ENCODE measurements around the gene DSCAML1. TPM values are rescaled to one million over a fixed set of nuclear protein-coding genes. Genes with fewer than 3 reads are reported as not detected.
"Not testable (repeated sequence)": the region's sequence is repeated elsewhere in the genome, so short reads cannot be mapped to it uniquely, and the experiment has no call there.

DSCAML1 gene
- total RNA-seq, 1 experiment from 2014 or later = not detected

GRCh38 chr11:117398618-117399017, 398.4 kb downstream of the DSCAML1 start:
- peaks cover 68% of the 10 kb centered on the region for H3K36me3 ChIP-seq
- not testable (repeated sequence) for H3K4me3 ChIP-seq, H3K9me3 ChIP-seq, H3K27me3 ChIP-seq, DNase-seq

- Histone ChIP-seq H3K4me3 (no peak overlapping the region), H3K36me3 (peaks cover 68% of the 10 kb centered on the region), H3K9me3 (no peaks in the 10 kb centered on the region; the same call in 1 of the 2 replicates), H3K27me3 (no peaks in the 10 kb centered on the region)
- DNase-seq = no peak
Observed at GRCh38 chr11:117396970-117397369, 400.0 kb downstream of the DSCAML1 start.

DNA sequence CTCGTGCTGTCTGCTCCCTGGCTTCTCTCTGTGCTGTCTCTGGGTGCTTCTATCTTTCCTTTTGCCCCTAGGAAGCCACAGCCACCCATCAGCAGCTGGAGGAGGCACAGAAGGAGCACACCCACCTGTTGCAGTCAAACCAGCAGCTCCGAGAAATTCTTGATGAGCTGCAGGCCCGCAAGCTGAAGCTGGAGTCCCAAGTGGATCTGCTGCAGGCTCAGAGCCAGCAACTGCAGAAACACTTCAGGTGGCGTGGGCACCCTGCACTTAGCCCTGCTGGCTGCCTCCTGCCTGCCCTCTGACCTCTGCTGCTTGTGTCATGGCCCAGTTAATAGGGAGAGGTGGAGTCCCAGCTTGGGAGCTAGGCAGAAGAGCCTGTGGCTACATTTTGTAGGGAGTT, 401.5 kb downstream of the DSCAML1 start:
- Histone ChIP-seq H3K4me3 (no peak overlapping the region), H3K36me3 (peaks cover 82% of the 10 kb centered on the region), H3K9me3 (no peaks in the 10 kb centered on the region; the same call in 1 of the 2 replicates), H3K27me3 (no peaks in the 10 kb centered on the region)
- DNase-seq = no peak

- Histone ChIP-seq H3K36me3 (peaks cover 81% of the 10 kb centered on the region), H3K27me3 (no peaks in the 10 kb centered on the region), H3K9me3 (no peaks in the 10 kb centered on the region; the same call in 1 of the 2 replicates), H3K4me3 (no peak overlapping the region)
- no peak for DNase-seq
Observed at GRCh38 chr11:117394221-117394925, 402.6 kb downstream of the DSCAML1 start.

DNA sequence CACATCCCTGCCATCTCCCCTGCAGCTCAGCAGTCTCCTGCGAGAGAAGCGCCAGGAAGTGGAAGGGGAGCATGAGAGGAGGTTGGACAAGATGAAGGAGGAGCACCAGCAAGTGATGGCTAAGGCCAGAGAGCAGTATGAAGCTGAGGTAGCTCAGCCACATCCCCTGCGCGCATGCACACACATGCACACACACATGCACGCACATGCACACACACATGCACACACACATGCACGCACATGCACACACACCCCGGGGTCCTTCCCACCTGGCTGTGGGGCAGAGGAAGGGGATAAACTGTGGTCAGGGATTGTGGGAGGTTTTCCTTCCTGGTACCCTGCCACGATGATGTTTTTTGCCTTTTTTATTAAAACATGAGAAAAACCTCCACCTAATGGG, 404.0 kb downstream of the DSCAML1 start:
- peaks cover 76% of the 10 kb centered on the region for H3K36me3 ChIP-seq
- H3K9me3 ChIP-seq = no peaks in the 10 kb centered on the region; the same call in 1 of the 2 replicates
- no peak overlapping the region for H3K4me3 ChIP-seq
- H3K27me3 ChIP-seq = no peaks in the 10 kb centered on the region
- DNase-seq = no peak

DNA sequence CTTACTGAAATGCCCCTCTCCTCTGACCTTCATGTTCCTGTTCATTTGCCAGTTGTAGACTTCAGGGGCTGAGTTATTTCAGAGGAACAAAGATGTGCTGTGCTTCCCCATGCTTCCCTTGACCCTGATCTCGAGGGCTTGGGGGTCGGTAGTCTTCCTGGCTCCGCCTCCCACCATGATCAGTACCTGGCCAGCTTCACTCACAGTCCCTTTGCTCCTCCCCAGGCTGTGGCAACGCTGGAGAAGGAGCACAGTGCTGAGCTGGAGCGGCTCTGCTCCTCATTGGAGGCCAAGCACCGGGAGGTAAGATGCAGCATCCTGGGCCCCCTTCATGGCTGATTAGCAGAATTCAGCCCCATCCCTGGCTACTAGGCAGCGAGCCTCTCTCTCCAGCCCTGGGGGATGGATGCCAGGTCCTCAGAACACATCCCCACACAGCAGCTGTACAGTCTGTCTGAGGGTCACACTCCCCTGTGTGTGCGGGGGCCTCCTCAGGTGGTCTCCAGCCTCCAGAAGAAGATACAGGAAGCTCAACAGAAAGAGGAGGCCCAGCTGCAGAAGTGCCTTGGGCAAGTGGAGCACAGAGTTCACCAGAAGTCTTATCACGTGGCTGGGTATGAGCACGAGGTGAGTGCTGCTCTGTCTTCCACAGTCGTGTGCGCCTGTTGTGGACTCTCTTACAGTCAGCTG, 404.9 kb downstream of the DSCAML1 start:
- no peak for DNase-seq
- peaks cover 70% of the 10 kb centered on the region for H3K36me3 ChIP-seq
- H3K9me3 ChIP-seq = no peaks in the 10 kb centered on the region
- no peaks in the 10 kb centered on the region for H3K27me3 ChIP-seq
- H3K4me3 ChIP-seq = no peak overlapping the region

- H3K9me3 ChIP-seq = no peaks in the 10 kb centered on the region
- H3K27me3 ChIP-seq = no peaks in the 10 kb centered on the region
- H3K4me3 ChIP-seq = no peak overlapping the region
- peaks cover 68% of the 10 kb centered on the region for H3K36me3 ChIP-seq
- DNase-seq = no peak
Observed at GRCh38 chr11:117391181-117391580, 405.8 kb downstream of the DSCAML1 start.

GRCh38 chr11:117390743-117391142, 406.3 kb downstream of the DSCAML1 start:
- H3K9me3 ChIP-seq = no peaks in the 10 kb centered on the region
- no peak for DNase-seq
- no peaks in the 10 kb centered on the region for H3K27me3 ChIP-seq
- H3K36me3 ChIP-seq = peaks cover 70% of the 10 kb centered on the region
- no peak overlapping the region for H3K4me3 ChIP-seq

- Histone ChIP-seq H3K9me3 (no peaks in the 10 kb centered on the region), H3K27me3 (no peaks in the 10 kb centered on the region), H3K4me3 (no peak overlapping the region), H3K36me3 (peaks cover 61% of the 10 kb centered on the region)
- DNase-seq = no peak
Observed at GRCh38 chr11:117387992-117388755, 408.8 kb downstream of the DSCAML1 start.

GRCh38 chr11:117385906-117386305, 411.1 kb downstream of the DSCAML1 start:
- no peak overlapping the region for H3K4me3 ChIP-seq
- H3K27me3 ChIP-seq = no peaks in the 10 kb centered on the region
- no peaks in the 10 kb centered on the region for H3K9me3 ChIP-seq
- no peak for DNase-seq
- H3K36me3 ChIP-seq = peaks cover 50% of the 10 kb centered on the region

DNA sequence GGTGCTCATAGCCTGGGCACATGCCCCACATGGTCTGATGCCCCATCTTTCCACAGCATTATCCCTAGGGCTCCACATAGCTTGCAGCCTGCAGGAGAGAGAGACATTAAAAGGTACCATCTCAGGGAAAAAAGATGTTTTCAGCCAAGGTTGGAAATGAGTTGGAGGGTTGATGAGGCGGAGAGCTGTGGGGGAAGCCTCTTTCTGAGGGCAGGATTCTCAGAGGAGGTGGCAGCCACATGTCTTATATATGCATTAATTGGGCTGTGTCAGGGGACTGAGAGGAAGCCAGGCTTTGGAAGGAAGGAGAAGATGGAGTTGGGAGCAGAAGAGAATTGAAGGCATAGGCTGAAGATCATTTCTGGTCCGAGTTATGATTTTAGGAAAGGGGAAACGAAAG, 411.5 kb downstream of the DSCAML1 start:
- DNase-seq = no peak
- H3K36me3 ChIP-seq = peaks cover 50% of the 10 kb centered on the region
- no peaks in the 10 kb centered on the region for H3K9me3 ChIP-seq
- H3K27me3 ChIP-seq = no peaks in the 10 kb centered on the region
- H3K4me3 ChIP-seq = no peak overlapping the region

- DNase-seq = peak; percentile 66
- H3K9me3 ChIP-seq = no peaks in the 10 kb centered on the region
- H3K27me3 ChIP-seq = no peaks in the 10 kb centered on the region
- H3K36me3 ChIP-seq = peaks cover 48% of the 10 kb centered on the region
- no peak overlapping the region for H3K4me3 ChIP-seq
Observed at GRCh38 chr11:117384045-117384444, 413.0 kb downstream of the DSCAML1 start.

DNA sequence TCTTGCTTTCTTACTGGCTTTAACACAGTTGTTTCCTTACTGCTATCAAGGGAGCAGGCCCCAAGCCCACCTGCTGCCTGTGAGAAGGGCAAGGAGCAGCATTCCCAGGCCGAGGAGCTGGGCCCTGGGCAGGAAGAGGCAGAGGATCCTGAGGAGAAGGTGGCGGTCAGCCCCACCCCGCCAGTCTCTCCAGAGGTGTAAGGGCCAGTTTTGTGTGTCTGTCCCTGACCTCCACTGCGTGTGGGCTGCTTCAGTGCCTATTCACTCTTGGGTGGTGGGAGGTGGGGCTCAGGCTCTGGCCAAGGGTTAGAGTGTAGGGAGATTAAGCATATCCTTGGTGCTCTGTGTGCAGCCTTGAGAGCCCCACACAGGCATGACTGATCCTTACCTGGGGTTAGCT, 414.3 kb downstream of the DSCAML1 start:
- Histone ChIP-seq H3K9me3 (no peaks in the 10 kb centered on the region), H3K4me3 (no peak overlapping the region), H3K27me3 (no peaks in the 10 kb centered on the region), H3K36me3 (peaks cover 46% of the 10 kb centered on the region)
- no peak for DNase-seq

DNA sequence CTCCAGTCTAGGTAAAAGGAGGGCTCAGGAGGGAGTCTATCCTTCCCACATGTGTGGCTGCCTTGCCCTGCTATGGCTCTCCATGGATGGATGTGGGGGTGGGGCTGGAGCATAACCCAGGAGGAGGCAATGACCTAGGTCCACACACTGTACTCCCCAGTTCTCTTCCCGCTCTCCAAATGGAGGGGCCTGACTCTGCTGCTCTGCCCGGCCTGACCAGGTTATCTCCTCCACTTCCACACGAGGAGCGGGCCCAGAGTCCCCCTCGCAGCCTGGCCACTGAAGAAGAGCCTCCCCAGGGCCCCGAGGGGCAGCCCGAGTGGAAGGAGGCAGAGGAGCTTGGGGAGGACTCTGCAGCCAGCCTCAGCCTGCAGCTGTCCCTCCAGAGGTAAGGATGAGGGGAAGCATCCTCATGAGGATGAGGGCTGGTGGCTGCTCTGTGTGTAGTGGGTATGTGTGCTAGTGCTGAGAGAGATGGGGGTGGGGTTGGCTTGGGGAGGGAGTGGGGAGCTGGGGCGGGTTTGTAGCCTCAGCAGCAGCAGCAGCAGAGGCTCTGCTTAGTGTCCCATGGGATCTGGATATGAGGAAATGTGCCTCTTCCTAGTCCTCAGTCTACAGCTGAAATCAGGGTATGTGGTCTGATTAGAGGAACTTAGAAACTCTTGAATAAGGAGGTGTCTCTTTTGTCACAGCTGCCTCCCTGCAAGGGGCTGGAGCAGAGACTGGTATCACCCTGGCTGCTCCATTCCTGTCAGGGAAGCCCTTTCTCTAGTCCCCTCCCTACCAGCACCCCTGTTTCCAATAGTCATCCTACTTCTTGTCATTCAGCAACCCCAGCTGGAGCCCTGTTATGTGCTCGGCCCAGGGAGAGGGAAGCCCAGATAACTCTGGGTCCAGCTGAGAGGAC, 415.3 kb downstream of the DSCAML1 start:
- H3K9me3 ChIP-seq = no peaks in the 10 kb centered on the region
- no peaks in the 10 kb centered on the region for H3K27me3 ChIP-seq
- DNase-seq = no peak
- H3K36me3 ChIP-seq = peaks cover 43% of the 10 kb centered on the region
- H3K4me3 ChIP-seq = no peak overlapping the region

GRCh38 chr11:117380676-117381075, 416.3 kb downstream of the DSCAML1 start:
- Histone ChIP-seq H3K27me3 (no peaks in the 10 kb centered on the region), H3K9me3 (no peaks in the 10 kb centered on the region), H3K4me3 (no peak overlapping the region), H3K36me3 (peaks cover 40% of the 10 kb centered on the region)
- no peak for DNase-seq
